ENCODE measurements around the gene DYSF. TPM values are rescaled to one million over a fixed set of nuclear protein-coding genes. Genes with fewer than 3 reads are reported as not detected.
A peak's percentile ranks its signal among the peaks of the same experiment; 100 is the strongest.

The DYSF gene
- polyA plus RNA-seq, 4 donors: 0.67 to 5.0 (median 3.2) TPM

DNA sequence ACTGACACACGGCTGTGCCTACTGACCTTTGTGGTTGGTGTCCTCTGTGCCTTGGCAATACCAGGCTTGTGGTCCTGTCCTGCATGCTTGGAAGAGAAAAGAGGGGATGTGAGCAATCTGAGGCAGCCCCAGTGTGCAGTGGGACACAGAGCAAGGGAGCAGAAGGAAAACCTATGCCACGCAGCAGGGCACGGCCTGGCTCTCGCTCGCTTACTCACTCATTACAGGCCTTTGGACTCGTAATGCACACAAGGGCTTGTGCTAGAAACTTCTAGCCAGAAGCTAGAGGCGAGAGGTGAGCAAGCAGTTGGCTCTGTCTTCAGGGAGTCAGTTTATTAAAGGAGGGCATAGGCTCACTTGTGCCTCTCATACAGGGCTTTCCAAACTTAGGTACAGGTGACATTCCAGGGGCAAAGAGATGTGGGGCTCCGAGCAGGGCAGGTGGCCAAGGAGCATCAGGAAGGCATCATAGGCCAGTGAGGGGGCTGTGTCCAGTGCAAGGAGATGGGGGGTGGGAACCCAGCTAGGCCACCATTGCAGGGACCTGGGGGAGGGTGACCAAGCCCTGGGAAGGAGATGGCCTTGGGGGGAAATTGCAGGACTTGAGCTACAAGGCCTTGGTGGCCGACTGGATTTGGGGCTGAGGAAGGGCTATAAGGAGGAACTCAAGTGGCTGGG, 100.8 kb downstream of the DYSF start:
- peak; percentile 17 to 27 for DNase-seq
- Histone ChIP-seq H3K36me3 (ENCODE audit: control insufficient read depth in 3 of 3, insufficient read depth in 2 of 3, low read depth in 1 of 3, low read length in 3 of 3) (peaks cover 0 to 2% (median 0%) of the 10 kb centered on the region in 3 donors), H3K27ac (ENCODE audit: low read depth in 1 of 3, low read length in 2 of 3) (no peak overlapping the region), H3K4me3 (ENCODE audit: low read depth in 1 of 3, low read length in 3 of 3) (no peak overlapping the region), H3K9me3 (ENCODE audit: control insufficient read depth in 2 of 2, insufficient read depth in 1 of 2, low read depth in 1 of 2, low read length in 1 of 2) (no peaks in the 10 kb centered on the region), H3K27me3 (ENCODE audit: control insufficient read depth in 3 of 3, insufficient read depth in 3 of 3, low read length in 3 of 3) (no peaks in the 10 kb centered on the region), H3K4me1 (ENCODE audit: control insufficient read depth in 3 of 3, insufficient read depth in 2 of 3, low read depth in 1 of 3, low read length in 2 of 3) (peaks cover 0 to 7% (median 0%) of the 10 kb centered on the region in 3 donors)
- FAIRE-seq: no peak
- WGBS, 3 donors: 50 to 79% (median 51%) methylated on average over 9 of the region's 9 CpGs

GRCh38 chr2:71554706-71555056, 101.3 kb downstream of the DYSF start:
- FAIRE-seq: no peak
- 85 to 94% (median 89%) methylated on average over 2 of the region's 2 CpGs for WGBS, 3 donors
- no peaks in the 10 kb centered on the region for H3K9me3 ChIP-seq (ENCODE audit: control insufficient read depth in 2 of 2, insufficient read depth in 1 of 2, low read depth in 1 of 2, low read length in 1 of 2)
- no peaks in the 10 kb centered on the region for H3K27me3 ChIP-seq (ENCODE audit: control insufficient read depth in 3 of 3, insufficient read depth in 3 of 3, low read length in 3 of 3)
- H3K4me1 ChIP-seq (ENCODE audit: control insufficient read depth in 3 of 3, insufficient read depth in 2 of 3, low read depth in 1 of 3, low read length in 2 of 3): peaks cover 0 to 7% (median 0%) of the 10 kb centered on the region in 3 donors
- H3K4me3 ChIP-seq (ENCODE audit: low read depth in 1 of 3, low read length in 3 of 3): no peak overlapping the region
- peaks cover 0 to 2% (median 0%) of the 10 kb centered on the region in 3 donors for H3K36me3 ChIP-seq (ENCODE audit: control insufficient read depth in 3 of 3, insufficient read depth in 2 of 3, low read depth in 1 of 3, low read length in 3 of 3)
- no peak overlapping the region for H3K27ac ChIP-seq (ENCODE audit: low read depth in 1 of 3, low read length in 2 of 3)
- DNase-seq: no peak

DNA sequence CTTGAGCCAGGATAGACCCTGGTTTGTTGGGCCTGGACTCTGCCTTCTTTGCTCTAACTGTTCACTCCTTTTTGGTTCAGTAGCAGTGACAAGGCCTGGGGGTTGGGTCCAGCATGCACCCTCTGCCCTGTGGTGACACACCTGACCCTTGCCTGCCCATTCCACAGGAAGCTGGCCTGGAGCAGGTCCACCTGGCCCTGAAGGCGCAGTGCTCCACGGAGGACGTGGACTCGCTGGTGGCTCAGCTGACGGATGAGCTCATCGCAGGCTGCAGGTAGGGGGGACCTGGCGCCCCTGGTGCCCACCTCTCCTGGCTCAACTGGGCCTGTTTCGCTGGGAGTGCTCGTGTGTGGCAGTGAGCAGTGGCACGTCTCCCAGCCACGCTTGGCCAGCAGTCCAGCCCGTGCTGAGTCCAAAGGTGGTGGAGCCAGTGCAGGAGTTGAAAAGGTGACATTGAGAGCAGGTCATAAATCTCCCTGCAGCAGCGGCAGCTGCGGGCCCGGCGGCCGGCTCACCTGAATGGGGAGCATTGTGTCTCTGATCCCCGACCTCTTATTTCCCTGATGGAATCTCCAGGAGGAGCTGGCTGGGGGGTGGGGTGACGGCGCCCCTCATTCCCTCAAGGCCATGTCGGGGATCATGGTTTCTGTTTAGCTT, 102.6 kb downstream of the DYSF start:
- Histone ChIP-seq H3K4me1 (ENCODE audit: control insufficient read depth in 3 of 3, insufficient read depth in 2 of 3, low read depth in 1 of 3, low read length in 2 of 3) (peaks cover 0 to 10% (median 0%) of the 10 kb centered on the region in 3 donors), H3K27me3 (ENCODE audit: control insufficient read depth in 3 of 3, insufficient read depth in 3 of 3, low read length in 3 of 3) (no peaks in the 10 kb centered on the region), H3K9me3 (ENCODE audit: control insufficient read depth in 2 of 2, insufficient read depth in 1 of 2, low read depth in 1 of 2, low read length in 1 of 2) (no peaks in the 10 kb centered on the region), H3K27ac (ENCODE audit: low read depth in 1 of 3, low read length in 2 of 3) (no peak overlapping the region), H3K36me3 (ENCODE audit: control insufficient read depth in 3 of 3, insufficient read depth in 2 of 3, low read depth in 1 of 3, low read length in 3 of 3) (peaks cover 0 to 2% (median 0%) of the 10 kb centered on the region in 3 donors), H3K4me3 (ENCODE audit: low read depth in 1 of 3, low read length in 3 of 3) (no peak overlapping the region)
- peak; percentile 57 to 69 for DNase-seq
- 34 to 64% (median 39%) methylated on average over 21 of the region's 21 CpGs for WGBS, 3 donors
- no peak for FAIRE-seq

GRCh38 chr2:71556692-71557250, 103.4 kb downstream of the DYSF start:
- H3K36me3 ChIP-seq (ENCODE audit: control insufficient read depth in 3 of 3, insufficient read depth in 2 of 3, low read depth in 1 of 3, low read length in 3 of 3): no peaks in the 10 kb centered on the region
- 55 to 71% (median 64%) methylated on average over 5 of the region's 5 CpGs for WGBS, 3 donors
- peaks cover 0 to 10% (median 0%) of the 10 kb centered on the region in 3 donors for H3K4me1 ChIP-seq (ENCODE audit: control insufficient read depth in 3 of 3, insufficient read depth in 2 of 3, low read depth in 1 of 3, low read length in 2 of 3)
- H3K9me3 ChIP-seq (ENCODE audit: control insufficient read depth in 2 of 2, insufficient read depth in 1 of 2, low read depth in 1 of 2, low read length in 1 of 2): no peaks in the 10 kb centered on the region
- H3K27me3 ChIP-seq (ENCODE audit: control insufficient read depth in 3 of 3, insufficient read depth in 3 of 3, low read length in 3 of 3): no peaks in the 10 kb centered on the region
- DNase-seq (no peak), FAIRE-seq (no peak)
- no peak overlapping the region for H3K27ac ChIP-seq (ENCODE audit: low read depth in 1 of 3, low read length in 2 of 3)
- H3K4me3 ChIP-seq (ENCODE audit: low read depth in 1 of 3, low read length in 3 of 3): no peak overlapping the region

GRCh38 chr2:71557321-71557720, 104.0 kb downstream of the DYSF start:
- Histone ChIP-seq H3K36me3 (ENCODE audit: control insufficient read depth in 3 of 3, insufficient read depth in 2 of 3, low read depth in 1 of 3, low read length in 3 of 3) (no peaks in the 10 kb centered on the region), H3K9me3 (ENCODE audit: control insufficient read depth in 2 of 2, insufficient read depth in 1 of 2, low read depth in 1 of 2, low read length in 1 of 2) (no peaks in the 10 kb centered on the region), H3K27me3 (ENCODE audit: control insufficient read depth in 3 of 3, insufficient read depth in 3 of 3, low read length in 3 of 3) (no peaks in the 10 kb centered on the region), H3K4me3 (ENCODE audit: low read depth in 1 of 3, low read length in 3 of 3) (no peak overlapping the region), H3K4me1 (ENCODE audit: control insufficient read depth in 3 of 3, insufficient read depth in 2 of 3, low read depth in 1 of 3, low read length in 2 of 3) (peaks cover 0 to 10% (median 0%) of the 10 kb centered on the region in 3 donors), H3K27ac (ENCODE audit: low read depth in 1 of 3, low read length in 2 of 3) (no peak overlapping the region)
- 80 to 83% (median 83%) methylated on average over 6 of the region's 6 CpGs for WGBS, 3 donors
- no peak for DNase-seq
- no peak for FAIRE-seq

DNA sequence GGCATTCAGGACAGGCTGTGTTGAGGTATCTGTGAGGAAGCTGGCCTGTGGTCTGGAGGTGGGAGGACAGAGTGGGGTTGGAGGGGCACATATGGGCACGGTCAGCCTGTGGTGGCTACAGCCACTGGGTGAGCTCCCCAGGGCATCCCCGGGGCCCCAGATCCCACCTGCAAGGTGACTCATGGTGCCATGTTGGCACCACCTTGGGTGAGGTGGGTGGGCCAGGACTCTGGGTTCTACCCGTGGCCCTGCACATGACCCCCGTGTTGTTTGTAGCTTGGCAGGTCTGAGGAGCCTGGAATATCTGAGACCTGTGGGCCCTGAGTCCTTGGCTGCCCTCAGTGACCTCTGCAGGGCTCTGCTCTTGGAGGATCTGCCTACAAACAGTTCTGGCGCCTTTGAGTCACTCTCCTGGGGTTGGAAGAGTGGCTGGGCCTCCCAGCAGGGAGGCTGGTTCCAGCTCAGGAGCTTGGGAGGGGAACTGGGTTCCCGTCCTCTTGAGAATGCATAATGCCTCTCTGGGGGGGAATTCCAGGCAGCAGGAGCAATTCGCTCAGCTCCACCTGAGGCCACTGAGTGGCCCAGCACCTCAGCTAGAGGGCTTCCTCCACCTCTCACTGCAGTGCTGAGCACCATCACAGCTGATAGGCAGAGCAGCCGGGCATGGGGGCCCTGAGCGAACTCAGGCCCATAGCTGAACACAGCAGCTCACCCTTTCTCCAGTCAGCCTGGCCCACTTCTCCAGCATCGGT, 105.1 kb downstream of the DYSF start:
- FAIRE-seq (no peak), DNase-seq (no peak)
- Histone ChIP-seq H3K9me3 (ENCODE audit: control insufficient read depth in 2 of 2, insufficient read depth in 1 of 2, low read depth in 1 of 2, low read length in 1 of 2) (no peaks in the 10 kb centered on the region), H3K27me3 (ENCODE audit: control insufficient read depth in 3 of 3, insufficient read depth in 3 of 3, low read length in 3 of 3) (no peaks in the 10 kb centered on the region), H3K4me1 (ENCODE audit: control insufficient read depth in 3 of 3, insufficient read depth in 2 of 3, low read depth in 1 of 3, low read length in 2 of 3) (peaks cover 0 to 10% (median 0%) of the 10 kb centered on the region in 3 donors), H3K27ac (ENCODE audit: low read depth in 1 of 3, low read length in 2 of 3) (no peak overlapping the region), H3K4me3 (ENCODE audit: low read depth in 1 of 3, low read length in 3 of 3) (no peak overlapping the region), H3K36me3 (ENCODE audit: control insufficient read depth in 3 of 3, insufficient read depth in 2 of 3, low read depth in 1 of 3, low read length in 3 of 3) (no peaks in the 10 kb centered on the region)
- WGBS, 3 donors: 86 to 92% (median 86%) methylated on average over 9 to 10 of the region's 10 CpGs

- DNase-seq (no peak), FAIRE-seq (no peak)
- no peak overlapping the region for H3K27ac ChIP-seq (ENCODE audit: low read depth in 1 of 3, low read length in 2 of 3)
- no peaks in the 10 kb centered on the region for H3K36me3 ChIP-seq (ENCODE audit: control insufficient read depth in 3 of 3, insufficient read depth in 2 of 3, low read depth in 1 of 3, low read length in 3 of 3)
- 85 to 89% (median 85%) methylated on average over 15 of the region's 15 CpGs for WGBS, 3 donors
- no peak overlapping the region for H3K4me3 ChIP-seq (ENCODE audit: low read depth in 1 of 3, low read length in 3 of 3)
- no peaks in the 10 kb centered on the region for H3K9me3 ChIP-seq (ENCODE audit: control insufficient read depth in 2 of 2, insufficient read depth in 1 of 2, low read depth in 1 of 2, low read length in 1 of 2)
- no peaks in the 10 kb centered on the region for H3K27me3 ChIP-seq (ENCODE audit: control insufficient read depth in 3 of 3, insufficient read depth in 3 of 3, low read length in 3 of 3)
- H3K4me1 ChIP-seq (ENCODE audit: control insufficient read depth in 3 of 3, insufficient read depth in 2 of 3, low read depth in 1 of 3, low read length in 2 of 3): peaks cover 0 to 10% (median 0%) of the 10 kb centered on the region in 3 donors
Observed at GRCh38 chr2:71559080-71559827, 105.9 kb downstream of the DYSF start.
